ENCODE results near the gene AMBP. TPM values are rescaled to one million over a fixed set of nuclear protein-coding genes. Genes with fewer than 3 reads are reported as not detected.
A peak's percentile ranks its signal among the peaks of the same experiment; 100 is the strongest.

AMBP gene
- polyA plus RNA-seq, 1 donor, result 0.27 TPM

DNA sequence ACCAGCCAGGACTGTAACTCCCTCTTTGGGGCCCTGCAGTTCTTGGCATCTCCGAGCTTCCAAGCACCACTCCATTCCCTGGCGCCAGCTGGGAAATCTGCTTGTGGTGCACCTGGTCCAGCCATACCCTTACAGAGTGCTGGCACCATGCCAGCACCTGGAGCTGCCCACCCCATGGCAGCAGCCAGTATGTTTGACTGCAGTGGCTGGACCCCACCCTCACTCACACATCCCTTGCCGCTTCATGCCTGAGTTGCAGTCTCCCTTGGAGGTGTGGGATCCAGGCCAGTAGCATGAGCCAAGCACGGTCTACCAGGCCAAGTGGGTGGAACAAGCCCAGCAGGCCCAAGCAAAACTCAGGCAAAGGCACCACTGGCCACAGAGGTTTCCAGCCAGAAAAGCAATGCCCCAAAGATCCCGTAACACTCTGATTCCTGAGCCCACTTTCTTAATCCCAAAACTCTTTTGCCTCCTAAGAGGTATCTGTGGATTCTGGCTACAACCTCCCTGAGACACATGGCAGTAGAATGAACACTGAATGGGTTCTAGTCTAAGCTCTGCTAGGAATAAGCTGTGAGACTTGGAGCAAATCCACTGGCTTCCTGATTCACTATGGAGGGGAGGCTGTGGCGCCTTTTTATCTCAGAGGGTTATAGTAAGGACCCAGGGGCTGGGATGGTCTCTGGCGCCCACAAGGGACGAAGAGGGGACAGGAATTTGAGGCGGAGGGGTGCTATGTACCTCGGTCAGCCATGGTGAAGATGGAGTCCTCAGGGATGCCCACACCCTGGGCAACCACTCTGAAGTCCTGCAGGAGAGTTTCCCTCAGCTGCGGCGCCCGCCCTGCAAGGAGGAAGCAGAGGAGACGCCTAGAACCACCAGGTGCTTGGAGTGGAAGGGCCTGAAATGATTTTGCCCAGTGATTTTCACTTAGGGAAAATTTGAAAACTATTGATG, 5.6 kb downstream of the AMBP start:
- DNase-seq, result peak; percentile 45

DNA sequence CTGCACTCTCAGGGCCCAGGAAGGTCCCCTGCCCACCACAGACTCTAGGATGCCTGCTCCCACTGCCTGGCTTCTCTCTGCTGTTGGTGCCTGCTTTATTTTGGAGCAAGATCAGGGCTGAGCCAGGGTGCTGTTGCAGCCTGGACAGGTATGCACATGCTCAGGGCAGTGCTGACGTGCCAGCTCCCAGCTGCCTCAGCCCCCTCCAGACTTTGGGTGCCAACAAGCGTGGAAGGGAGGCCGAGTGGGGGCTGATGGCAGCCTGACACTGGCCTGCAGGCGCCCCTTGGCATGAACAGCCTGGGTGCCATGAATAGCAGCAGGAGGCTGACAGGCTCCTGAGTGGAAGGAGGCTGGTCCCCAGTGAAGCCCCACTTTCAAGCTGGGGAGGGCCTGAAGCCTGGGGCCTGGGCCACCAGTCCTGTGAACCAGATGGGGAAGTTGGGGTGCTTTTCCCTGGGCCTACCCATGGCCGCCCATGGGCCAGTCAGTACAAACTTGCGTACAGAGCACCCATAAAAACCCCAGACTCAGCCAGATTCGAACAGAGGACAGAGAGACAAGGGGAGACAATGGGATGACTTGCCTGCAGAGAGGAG, 6.8 kb downstream of the AMBP start:
- no peak for DNase-seq

DNA sequence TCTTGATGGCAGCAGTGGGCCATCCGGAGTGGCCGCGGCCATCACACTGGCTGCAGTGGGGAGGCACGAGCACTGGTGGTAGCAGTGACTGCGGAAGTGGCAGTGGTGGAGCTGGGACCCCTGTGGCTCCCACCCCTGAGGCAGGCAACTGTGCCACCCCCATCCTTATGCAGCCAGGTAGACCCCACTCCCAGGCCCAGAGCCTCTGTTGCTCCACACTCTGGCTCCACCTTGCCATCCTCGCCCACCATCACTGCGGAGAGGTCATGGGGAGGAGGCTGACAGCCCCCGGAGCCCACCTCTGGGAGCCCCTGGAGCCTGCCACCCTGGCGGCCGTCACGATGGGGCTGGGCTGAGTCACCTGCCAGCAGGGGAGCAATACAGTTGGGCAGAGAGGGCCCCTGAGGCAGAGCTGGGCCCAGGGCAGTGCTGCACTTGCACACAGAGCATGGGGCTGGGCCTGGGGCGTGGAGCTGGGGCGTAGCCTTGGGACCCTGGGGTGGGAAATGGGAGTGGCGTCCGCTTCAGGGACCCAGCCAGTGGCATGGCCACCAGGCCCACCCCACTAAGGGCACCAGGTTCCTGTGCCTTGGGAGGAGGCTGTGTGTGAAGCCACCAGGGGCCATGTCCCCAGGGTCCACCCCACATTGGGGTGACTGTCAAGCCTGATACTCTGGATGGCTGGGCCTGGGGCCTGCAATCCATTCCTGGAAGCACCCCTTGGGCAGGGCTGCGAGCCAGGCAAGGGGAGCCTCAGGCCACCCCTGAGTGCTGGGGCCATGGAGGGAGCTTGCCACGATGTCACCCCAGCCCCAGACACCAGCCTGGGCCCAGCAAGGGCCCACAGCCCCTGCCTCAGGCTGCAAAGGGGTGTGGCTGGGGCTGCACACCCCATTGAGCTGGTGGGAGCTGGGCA, 7.7 kb downstream of the AMBP start:
- no peak for DNase-seq

DNA sequence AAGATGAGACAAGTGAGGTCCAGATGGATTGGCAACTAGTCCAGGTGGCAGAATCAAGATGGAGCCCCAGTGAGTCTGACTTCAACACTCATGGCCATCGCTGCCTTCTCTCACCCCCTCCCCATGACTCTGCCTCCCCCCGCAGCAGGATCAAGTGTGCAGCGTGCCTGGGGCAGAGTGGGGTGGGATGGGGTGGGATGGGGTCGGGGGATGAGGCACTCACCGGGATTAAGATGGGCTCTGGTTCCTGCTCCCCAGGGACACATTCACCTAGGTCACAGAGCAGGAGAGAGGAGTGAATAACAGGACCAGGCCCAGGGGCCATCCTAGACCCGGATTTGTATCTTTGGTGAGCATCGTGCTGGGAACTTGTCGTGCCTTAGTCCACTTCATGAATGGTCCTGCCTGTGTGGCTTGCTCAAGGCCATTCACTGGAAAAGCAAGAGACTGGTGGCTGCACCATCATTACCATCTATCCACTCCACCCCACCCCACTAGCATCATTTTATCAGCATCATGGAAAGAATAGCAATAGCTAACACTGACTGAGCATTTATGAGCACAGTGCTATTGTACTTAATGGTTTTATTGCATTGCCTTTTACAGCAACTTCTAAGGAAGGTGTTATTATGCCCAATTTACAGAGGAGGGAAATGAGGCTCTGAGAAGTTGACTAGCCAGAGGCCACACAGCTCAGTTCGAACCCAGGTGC, 8.5 kb downstream of the AMBP start:
- no peak for DNase-seq

DNA sequence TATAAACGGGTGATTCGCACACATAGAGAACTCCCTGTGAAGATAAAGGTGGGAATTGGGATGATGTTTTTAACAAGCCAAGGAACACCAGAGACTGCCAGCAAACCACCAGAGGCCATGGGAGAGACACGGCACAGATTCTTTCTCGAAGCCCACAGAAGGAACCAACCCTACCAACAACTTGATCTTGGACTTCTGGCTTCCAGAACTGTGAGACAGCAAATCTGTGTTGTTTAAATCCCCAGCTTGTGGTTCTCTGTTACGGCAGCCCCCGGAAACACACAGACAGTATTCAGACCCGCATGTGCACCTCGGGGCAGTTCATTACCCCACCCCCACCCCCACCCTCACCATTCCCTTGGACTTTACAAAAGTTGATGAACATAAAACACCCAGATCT, 12.8 kb downstream of the AMBP start:
- no peak for DNase-seq

DNA sequence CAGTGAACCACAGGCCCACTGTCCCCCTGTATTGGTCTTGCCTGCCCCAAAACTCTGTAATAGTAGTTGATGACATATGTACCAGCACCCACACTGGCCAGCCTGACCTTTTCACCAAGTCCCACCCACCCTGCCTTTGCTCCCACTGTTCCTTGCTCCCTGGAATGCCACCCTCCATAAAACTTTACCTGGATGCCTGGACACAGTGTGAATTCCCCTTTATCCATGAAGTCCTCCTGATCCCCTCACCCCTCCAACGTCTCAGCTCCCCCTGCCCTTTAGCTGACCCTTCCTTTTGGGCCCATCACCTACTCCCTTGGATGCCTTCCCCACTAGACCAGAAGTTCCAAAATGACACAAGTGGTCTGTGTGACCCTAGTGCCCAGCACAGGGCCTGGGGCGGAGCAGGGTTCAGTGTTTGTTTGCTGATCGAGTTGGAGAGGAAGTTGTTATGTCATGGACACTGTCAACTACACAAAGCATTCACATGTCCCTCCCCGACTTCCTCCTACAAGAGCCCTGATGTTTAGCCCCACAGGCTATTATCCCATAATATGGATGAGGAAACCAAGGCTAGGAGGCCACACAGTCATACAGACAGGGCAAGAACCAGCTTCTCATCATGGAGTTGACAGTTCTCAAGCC, 16.1 kb downstream of the AMBP start:
- DNase-seq, result no peak

DNA sequence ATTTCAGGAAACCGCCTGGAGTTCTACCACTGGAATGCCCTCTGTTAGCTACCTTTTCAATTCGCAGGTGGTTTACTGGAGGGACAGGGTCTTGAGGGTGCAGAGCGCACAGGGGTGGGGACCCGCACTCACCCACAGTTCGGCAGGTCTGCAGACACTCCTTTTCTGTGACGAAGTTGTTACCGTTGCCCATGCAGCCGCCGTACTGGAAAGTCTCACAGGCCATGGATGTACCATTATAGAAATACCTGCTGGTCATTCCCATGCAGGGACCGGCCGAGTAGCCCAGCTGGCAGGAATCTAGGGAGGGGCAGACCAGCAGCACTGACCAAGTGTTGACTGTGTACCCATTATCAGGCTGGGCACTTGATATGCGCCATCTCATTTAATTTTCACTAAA, 16.8 kb downstream of the AMBP start:
- no peak for DNase-seq

DNA sequence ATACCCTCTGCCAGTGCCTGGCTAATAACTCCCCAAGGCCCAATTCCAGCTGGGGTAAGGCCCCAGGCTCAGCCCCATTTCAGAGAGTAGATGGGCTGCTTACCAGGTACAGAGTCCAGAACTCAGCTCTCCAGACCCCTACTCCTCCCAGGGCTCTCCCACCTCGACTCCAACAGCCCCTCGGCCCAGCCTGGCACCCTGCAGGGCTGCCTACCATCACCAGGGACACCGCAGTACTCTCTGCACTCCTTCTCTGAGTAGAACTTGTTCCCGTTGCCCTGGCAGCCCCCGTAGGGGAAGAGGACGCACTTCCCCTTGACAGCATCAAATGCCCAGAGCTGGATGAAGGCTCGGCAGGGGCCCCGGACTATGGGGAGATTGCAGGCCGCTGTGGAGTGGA, 17.4 kb downstream of the AMBP start:
- DNase-seq, result no peak

DNA sequence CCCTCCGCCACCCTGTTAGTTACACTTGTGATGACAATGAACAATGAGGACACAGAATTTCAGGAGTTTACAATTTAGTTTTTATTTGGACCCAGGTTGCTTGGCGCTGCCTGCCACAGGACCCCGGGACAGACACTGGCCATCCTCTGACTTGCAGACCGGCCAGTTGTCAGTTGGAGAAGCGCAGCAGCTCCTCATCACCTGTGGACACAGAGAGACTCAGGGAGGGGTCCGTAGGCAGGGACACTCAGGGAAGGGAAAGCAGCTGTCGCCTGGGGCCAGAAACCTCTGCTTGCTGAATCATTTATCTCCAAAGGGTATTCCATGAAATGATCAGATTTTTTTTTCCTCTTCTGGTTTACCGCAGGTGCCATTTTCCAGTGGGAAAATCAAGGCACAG, 18.0 kb downstream of the AMBP start:
- no peak for DNase-seq

DNA sequence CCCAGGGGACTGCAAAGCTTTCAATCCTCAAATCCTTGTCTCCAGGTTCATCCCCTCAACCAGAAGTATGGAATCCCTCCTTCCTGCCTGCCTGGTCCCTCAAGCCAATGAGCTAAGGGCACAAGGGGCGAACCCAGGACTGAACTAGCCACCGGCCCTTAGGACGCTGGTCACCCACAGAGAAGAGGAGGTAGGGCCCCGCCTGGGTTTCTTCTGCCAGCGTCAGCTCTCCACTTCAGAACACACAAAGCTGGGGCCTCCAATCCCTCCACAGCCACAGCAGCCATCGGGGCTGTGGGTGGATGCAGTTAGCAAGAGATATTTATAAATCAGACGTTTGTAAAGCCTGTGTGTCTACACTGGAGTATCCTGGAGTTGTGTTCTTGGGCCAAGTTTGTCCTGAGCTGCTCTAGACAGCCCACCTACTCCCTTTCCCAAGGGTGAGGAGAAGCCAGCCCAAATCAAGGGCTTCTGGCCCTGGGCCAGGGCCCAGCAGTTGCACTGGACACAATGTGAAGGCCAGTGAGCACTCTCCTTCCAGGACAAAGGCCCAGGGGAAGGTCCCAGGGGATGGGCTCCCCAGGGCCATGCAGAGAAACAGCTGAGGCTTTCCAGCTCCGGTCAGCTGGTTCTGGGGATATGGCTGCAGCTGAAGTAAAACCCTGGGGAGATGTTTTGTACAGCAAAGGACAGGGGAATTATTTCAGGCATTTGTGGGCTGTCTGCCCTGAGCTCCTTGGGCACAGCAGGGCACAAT, 18.9 kb downstream of the AMBP start:
- no peak for DNase-seq

DNA sequence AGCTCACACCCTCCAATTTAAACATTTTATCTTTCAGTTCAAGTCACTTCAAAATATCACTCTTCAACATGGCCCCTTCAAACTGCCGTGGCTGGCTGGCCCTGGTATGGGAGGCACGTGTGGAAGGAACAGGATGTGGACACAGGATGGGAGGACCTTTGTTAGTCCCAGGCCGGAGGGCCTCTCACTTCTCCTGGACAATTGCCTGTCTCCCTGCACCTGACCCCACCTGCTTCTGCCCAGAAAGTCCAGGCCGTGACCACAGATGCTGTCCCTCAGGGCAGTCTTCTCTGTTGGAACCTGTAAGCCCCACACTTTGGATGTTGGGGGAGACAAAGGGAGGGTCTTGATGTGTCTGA, 19.4 kb downstream of the AMBP start:
- no peak for DNase-seq

DNA sequence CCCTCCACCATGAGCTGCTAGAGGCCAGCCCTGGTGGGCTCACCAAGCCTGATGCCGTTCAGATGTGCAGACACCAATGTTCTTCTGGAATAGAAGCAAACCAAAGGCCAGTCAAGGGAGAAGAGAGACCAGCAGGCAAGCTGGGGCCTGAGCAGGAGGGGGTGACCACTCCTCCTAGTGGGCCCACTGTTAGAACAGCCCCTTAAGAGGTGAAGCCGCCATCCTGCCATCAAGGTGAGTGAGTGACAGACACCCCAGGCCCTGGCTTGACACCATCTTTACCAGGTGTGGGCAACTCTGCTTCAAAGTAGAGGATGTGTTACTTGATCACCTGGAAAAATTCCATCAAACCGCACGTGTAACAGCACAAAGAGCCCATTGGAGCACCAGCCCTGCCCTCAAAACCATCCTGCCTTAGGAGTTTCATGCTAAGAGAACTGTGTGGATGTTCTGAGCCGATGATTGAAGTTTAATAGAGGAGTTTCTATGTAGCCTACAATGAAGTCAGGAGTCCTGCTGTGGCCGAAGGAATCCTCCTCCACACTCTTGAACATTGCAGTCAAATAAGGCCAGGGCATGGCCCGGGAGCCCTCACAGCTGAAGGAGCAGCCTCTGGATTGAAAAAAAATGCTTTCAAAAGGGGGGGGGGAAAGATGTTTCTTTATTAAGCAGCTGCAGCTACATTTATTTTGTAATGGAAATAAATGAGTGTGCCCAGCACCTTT, 20.8 kb downstream of the AMBP start:
- no peak for DNase-seq

DNA sequence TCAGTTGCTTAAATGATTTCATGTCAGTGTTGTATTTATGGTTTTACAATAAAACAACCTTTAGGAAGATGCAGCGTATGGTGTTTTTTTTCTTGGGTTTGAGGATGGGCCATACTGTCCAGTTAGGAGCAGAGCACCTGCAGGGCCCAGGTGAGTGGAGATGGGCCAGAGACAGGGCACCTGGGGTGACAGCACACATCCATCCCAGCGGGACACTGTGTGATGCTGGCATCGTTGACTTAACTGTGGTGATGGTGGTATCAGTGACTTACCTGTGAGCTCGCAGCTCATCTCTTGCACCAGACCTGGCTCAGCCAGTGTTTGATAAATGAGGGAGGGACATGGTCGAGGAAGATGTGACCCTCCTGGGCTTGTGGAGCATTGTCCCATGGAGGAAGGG, 21.6 kb downstream of the AMBP start:
- DNase-seq, result no peak

DNA sequence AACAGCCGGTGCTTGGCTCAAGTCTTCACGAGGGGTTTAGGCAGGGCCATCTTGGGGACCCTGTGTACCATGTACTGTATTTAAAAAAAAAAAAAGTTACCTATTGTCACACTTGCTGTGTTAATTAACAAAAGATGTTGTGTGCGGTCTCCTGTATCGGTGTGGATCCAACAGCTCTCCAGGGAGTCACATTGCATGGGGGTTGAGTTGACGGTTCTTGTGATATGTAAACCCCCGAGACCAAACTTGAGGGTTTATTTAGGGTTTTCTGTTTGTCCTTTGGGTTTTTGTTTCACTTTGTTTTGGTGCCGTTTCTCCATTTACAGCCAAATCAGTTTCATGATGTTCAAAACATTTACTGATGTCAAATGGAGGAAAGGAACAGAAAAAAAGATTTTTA, 22.2 kb downstream of the AMBP start:
- no peak for DNase-seq

DNA sequence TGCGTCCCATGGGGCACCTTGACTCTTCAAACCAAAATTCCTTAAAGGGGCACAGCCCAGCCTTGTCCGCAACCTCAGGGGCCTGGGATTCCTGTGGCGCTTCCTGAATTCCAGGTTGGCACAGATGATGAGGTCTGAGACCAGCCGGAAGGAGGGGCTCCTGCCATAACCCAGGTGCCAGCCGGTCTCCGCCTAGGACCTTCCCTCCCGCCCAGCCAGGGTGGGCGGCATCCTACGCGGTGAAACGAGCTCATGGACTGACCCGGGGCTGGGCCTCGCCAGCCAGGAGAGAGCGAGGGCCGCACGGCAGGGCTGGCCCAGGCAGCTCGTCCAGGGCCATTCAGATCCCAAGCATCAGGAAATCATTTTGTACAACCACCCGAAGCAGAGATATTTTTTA, 23.0 kb downstream of the AMBP start:
- no peak for DNase-seq

DNA sequence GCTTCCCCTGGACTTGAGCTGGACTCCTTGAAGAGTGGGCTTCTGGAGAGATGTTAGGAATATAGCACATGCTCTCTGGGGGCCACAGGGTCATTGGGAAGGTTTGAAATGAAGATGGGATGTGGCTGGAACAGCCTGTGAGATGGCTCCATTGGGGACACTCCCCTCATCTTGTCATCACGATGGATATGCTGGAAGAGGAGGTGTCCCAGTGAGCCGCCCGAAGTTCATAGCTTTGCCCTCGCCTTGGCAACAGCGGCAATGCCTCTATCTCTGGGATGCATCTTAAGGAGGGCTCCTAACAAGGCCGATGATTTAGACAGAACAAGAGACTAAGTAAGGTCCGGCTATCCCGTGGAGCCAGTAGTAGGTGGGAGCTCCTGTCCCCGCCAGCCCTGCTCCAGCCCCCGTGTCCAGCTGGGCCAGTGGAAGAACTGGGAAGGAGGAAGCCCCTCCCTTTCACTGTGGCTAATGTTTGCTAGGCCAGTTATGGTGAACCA, 23.9 kb downstream of the AMBP start:
- DNase-seq, result no peak

DNA sequence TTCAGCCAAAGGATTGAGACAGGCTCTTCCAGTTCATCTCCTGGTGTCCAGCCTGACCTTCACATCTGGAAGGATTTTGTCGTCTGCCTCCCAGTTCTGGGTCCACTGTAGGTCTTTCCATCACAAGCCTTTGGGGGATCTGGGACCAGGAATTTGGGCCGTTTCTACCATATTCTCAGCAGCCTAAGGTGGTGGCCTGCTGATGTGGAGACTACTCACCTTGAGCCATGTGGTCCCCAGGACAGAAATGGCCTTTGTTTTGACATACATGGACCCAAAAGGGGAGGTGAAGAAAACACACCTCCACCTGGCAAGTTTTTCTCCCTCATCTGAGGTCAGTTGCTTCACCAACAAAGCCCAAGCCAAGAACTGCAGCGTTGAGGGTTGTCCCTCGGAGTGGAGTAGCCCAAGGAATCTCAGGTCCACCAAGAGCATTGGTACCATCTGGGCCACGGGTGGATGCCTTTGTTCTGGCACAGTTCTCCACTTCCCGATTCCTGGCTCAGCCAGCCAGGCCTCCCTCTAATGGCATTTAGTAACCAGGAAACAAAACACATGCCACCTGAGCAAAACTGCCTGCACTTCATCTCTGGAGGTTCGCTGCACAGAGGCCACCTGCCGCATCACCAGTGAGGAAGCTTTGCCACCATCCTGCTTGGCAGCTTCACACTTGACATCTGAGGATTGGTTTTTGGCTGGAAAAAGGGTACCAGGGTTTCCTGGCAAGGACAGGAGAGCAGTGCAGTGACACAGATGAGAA, 24.7 kb downstream of the AMBP start:
- no peak for DNase-seq

DNA sequence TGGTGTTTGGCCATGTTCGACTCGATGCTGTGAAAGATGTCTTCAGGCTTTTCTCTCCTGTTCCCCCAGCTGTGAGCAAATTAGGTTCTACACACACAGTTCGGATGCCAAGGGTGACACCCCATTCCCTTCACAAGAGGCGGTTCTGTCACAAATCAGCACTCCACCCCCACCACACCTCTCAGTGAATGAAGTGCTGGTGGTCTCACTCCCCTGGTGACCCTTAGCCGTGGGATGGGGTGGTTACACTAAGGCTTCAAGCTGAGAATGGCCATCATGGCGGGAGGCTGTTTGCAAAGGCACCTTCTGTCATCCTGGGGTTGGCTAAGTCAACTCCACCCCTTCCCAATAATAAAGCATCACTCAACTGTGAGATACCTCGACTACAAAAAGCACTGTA, 26.4 kb downstream of the AMBP start:
- no peak for DNase-seq

DNA sequence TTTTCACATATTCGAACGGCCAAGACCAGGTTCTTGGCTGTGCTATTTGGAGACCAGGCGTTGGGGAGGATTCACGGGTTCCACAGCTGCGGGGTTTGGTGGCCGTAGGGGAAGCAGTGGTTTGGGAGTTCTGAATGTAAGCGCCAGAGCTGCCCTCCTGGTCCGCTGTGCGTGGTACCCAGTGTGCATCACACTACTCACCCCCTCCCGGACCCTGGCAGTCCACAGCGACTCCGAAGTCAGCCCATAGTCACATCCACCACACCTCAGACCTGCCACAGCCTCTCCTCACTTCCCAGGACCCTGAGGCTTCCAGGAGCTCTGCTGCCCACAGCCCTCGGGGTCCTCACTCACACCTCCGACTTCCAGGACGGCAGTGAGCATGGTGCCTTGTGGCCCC, 26.8 kb downstream of the AMBP start:
- DNase-seq, result no peak

DNA sequence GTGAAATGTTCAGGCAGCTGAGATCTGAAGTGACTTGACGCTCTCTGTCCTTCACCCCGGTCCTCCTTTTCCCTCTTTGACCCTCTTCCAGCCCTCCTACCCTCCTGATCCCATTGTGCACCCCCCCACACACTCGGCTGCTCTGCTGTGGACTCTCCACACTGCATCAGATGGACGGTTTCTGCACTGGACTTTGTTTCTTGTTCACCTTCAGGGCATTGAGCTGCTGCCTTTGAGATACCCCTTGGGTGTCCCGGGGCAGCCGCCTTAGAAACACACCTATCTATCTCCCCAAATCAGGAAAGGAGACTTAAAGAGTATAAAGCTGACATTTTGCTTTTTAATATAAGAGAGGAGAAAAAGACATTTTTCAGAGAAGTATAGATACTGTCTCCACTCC, 27.5 kb downstream of the AMBP start:
- no peak for DNase-seq

Data from hindlimb muscle (tissue), 1 donor.